ENCODE data around the gene TMEM59.
"Not testable (repeated sequence)": the region's sequence is repeated elsewhere in the genome, so short reads cannot be mapped to it uniquely, and the experiment has no call there.

TMEM59 gene

DNA sequence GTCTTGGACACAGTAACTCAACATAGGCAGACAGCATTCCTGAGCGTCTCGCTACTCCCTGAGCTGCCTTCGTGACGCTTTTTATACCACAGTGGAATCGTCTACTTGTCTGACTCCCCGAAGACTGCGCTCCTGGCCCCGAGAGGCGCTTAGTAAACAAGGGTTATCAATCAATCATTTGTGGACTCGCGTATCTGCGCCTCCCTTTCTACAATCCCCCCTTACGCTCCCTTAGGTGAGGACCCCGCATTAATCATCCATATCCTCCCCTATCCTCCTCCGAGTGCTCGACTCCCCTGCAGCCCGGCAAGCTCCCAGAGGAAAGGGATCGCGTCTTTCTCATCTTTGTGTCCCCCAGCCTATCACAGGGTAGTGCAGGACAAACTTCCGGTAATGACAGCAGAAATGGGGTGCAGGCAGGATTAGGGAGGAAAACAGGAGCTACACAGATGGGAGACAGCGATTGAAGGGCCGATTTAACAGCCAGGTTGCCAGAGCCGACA lies 522 bp downstream of the TMEM59 start:
- DNase-seq: peak; percentile 21 to 51

- peak in 1 of 2 experiments; percentile 31 for DNase-seq
Observed at GRCh38 chr1:54051933-54052430, 1.0 kb downstream of the TMEM59 start.

GRCh38 chr1:54050435-54050834 lies 2.6 kb downstream of the TMEM59 start:
- not testable (repeated sequence) for DNase-seq

- no peak for DNase-seq
Observed at GRCh38 chr1:54047384-54048305, 5.4 kb downstream of the TMEM59 start.

GRCh38 chr1:54046671-54047383 lies 6.2 kb downstream of the TMEM59 start:
- peak in 1 of 2 experiments; percentile 75 for DNase-seq

- DNase-seq: no peak
Observed at GRCh38 chr1:54045496-54045895, 7.5 kb downstream of the TMEM59 start.

- DNase-seq: no peak
Observed at GRCh38 chr1:54041806-54042205, 11.2 kb downstream of the TMEM59 start.

DNA sequence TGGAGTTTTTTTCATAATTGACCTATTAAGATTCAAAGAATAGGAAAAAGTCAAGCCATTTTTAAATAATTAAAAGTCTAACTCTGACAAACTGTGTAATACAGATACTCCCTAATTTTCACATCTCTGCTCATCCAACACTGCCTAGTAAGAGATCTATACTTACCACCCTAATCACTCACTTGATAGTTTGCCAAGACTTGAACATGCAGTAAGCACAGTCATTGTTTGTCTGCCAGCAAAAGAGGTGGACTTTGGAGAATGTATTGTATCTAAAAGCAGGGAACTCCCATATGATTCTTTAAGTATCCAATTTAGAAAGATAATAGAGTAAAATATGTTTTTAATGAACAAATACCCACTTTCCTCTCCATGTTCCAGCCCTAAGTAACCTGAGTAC lies 15.5 kb downstream of the TMEM59 start:
- DNase-seq: peak in 1 of 2 experiments; percentile 32

- no peak for DNase-seq
Observed at GRCh38 chr1:54028306-54029251, 24.4 kb downstream of the TMEM59 start.

DNA sequence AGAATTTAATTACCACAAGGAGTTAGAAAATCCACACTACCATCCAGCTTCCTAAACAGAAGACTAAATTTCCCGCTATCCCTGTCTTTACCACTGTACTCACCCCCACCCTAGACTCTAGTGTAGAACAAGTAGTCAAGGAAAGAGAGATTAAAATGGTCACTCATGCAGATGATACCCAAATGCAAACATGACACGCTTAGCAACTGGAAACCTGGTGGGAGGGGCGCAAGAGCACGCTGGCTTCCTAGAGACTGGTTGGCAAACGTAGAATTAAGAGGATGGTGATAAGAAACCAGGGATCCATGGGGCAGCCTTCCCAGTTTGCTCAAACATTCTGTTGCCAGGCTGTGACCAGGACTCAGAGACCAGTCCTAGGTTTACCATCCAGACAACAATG lies 25.2 kb downstream of the TMEM59 start:
- DNase-seq: peak in 1 of 2 experiments; percentile 38

GRCh38 chr1:54024811-54025210 lies 28.2 kb downstream of the TMEM59 start:
- not testable (repeated sequence) for DNase-seq

DNA sequence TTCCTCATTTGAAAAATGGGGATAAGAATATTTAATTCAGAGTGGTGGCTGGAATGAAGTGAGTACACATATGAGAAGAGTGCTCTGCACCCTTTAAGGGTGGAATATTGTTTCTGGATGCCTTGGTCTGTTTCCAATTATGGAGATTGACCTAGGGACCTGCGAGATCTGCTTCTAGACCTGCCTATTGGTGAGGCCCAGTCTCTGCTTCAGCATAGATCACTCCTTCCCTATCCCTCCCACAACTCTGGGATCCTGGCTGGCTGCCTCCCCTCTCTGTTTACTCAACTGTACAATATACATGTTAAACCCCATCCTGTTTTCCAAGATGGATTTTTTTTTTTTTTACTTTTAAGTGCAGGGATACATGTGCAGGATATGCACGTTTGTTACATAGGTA lies 28.6 kb downstream of the TMEM59 start:
- DNase-seq: no peak

DNA sequence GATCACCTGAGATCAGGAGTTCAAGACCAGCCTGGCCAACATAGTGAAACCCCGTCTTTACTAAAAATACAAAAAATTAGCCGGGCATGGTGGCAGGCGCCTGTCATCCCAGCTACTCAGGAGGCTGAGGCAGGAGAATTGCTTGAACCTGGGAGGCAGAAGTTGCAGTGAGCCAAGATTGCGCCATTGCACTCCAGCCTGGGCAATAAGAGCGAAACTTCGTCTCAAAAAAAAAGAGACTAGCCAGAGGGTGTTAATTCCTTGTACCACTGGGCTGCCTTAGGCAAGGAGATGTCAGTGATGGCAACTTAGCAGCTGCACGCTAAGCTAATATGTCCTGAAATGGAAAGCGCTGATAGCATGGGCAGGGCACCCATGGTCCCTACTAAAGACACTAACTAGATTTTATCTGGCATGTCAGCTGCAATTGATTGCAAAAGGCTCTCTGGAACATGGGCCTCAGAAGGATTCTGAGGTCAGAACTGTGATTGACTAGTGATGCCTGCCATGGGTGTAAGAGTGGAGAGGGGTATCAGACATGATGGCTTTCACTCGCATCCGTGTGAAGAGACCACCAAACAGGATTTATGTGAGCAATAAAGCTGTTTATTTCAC lies 33.3 kb downstream of the TMEM59 start:
- DNase-seq: not testable (repeated sequence)

DNA sequence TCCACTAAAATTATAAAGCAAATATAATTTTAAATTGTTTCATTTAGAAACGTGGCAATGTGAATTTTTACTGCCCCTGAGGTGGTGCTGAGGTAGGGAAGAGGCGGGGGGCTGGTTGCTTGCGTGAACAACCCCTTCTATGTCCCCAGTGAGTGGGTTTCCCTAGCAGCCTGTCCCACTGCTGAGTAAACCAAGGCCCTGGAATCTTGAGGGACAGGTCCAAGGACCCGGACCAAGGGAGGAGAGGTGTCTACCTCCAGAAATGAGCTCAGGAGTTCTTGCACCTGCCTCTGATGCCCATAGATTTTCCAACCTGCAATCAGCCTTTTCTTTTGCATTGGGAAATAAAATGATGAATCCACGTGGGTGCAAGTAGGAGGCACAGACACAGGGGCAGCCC lies 34.4 kb downstream of the TMEM59 start:
- no peak for DNase-seq

- no peak for DNase-seq
Observed at GRCh38 chr1:54017979-54018378, 35.0 kb downstream of the TMEM59 start, which contains the start of gene LDLRAD1. Gene LDLRAD1, minus strand, starts transcription at chr1:54018186. Its CDS starts 74 bp downstream, at chr1:54018112.

- peak; percentile 15 to 48 for DNase-seq
Observed at GRCh38 chr1:54016343-54017282, 36.4 kb downstream of the TMEM59 start.

DNA sequence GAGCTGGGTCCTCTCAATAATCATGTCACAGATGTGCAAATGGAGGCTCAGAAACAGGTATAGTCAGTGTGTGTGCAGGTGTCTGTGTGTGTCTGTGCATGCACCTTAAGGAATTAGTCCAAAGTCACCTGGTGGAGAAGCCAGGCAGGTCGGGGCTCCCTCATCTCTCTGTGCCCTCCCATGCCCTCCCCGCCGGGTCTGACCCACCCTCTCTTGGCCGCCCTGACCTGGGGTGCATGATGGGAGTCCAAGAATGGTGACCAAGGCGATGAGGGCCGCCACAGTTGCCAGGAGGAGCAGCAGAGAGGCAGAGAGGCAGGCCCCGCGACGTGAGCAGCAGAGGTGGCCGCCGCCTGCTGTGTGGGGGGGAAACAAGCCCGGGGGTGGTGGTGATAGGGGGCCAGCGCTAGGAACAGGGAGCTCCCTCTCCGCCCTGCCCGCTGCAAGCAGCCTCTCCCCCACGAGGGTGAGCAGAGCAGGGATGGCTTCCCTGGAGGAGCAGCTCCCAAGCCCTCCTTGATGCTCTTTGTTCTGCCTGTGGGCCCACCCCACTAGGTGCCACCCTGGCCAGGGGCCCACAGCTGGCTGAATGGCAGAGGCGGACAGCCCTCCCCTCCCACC lies 38.9 kb downstream of the TMEM59 start:
- no peak for DNase-seq

DNA sequence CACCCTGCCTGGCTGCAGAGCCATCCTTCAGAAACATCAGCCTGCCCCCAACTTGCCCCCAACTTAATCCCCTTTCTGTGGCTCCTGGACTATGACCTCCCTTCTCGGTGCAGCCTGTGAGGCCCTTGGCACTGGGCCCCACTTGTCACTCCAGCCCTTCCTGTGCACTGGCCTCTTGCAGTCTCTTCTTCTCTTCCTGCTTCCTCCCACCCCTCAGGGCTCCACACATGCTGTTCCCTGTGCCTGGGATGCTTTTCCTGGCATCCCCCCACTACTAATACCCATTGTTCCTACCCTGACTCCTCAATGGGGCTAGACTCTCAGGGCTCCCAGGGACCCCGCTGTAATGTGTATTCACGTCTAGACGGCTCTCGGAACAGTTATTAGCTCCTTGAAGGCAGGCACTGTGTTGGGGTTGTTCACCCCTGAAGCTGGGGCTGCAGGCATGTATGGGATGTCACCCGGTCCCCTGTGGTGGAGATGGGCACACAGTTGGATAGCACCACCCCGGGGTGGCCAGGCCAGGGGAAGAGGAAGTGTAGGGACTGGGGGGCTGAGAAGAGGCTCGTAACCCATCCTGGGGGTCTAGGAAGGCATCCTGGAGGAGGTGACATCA lies 39.5 kb downstream of the TMEM59 start:
- DNase-seq: no peak

DNA sequence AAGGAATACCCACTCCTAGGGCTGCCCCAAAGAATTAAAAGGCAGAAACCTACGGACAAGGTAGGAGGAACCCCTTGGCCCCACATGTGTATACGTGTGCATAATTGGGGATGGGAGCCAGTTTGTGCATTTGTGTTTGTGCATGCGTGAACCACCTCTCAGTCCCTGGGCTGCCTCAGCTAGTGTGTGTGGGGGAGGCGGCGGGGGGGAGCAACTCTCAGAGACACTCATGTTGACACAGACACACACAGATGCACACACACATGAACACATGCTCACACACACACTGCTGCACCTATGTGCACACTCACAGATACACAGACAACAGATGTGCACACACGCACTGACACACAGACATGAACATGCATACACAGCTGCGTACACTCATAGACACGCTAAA lies 40.1 kb downstream of the TMEM59 start:
- no peak for DNase-seq

DNA sequence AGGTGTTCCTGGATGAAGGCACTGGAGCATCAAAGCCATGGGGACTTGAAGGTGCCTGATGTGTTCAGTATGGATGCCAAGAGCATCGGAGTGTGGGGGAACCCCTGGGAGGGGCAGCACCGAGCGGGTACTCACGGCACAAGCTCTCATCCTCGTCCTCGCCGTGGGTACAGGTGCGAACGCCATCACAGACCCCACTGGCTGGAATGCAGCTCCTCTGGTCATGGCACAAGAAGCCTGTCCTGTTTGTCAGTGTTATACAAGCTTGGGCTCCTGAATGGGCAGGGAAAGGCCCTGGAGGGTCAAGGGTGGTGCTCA lies 41.0 kb downstream of the TMEM59 start:
- DNase-seq: no peak
